GM19463 (cell line): ENCODE measurements around the gene CLCNKA.
"Not testable (repeated sequence)": the region's sequence is repeated elsewhere in the genome, so short reads cannot be mapped to it uniquely, and the experiment has no call there.

ENCODE experiments used
- ATAC-seq: cut with Tn5 transposase; IDR thresholded peaks from one replicate; pipeline ENCODE4 v1.9.1; 2021; ENCODE audit warnings: mild to moderate bottlenecking, moderate library complexity; ENCODE audit not compliant: unreplicated experiment

CLCNKA gene

DNA sequence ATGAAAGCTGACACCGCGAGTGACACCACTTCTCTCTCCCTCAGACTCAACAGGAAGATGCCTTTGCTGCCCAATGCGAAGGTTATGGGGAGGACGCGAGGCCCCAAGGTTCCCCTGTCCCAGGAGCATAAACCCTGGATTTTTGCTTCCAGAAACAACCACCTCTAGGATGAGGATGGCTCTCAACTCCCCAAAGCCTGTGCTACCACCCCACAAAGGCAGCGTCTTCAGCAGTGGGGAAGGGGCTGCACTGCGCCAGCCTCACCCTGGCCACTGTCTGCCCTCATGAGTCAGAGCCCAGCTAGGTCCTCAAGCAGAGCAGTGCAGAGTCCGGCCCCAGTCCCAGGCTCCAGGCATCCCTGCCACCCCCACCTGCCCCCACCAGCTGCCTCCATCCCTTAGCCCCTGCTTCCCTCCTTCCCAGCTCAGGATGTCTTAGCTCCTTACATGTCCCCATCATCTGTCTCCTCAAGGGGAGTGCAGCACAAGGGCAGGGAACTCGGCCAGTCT lies 24.7 kb upstream of the CLCNKA start:
- no peak for ATAC-seq

DNA sequence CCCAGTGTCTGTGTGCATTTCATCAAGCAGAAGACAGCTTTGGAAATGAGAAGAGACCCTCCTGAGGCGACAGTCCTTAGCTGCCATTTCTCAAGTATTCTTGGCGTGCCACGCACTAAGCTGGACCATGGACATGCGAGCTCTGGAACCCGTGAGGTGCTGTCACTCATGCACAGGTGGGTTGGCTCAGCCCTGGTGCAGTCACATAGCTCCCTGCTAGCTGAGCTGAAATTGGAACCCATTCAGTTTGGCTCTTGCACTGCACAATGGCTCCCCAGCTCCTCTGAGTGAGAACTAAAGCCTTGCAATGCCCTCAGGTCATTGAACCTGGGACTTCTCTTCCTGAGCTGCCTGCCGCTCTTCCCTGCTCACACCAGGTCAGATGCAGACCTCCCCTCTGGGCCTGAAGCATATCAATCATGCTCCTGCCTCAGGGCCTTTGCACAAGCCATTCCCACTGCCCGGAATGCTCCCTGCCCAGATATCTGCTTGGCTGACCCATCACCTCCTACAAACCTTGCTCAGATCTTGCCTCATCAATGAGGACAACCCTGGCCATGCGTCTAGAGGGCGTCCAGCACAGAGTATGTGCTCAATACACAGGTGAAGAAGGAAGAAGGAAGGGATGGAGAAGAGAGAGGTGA lies 24.1 kb upstream of the CLCNKA start:
- no peak for ATAC-seq

DNA sequence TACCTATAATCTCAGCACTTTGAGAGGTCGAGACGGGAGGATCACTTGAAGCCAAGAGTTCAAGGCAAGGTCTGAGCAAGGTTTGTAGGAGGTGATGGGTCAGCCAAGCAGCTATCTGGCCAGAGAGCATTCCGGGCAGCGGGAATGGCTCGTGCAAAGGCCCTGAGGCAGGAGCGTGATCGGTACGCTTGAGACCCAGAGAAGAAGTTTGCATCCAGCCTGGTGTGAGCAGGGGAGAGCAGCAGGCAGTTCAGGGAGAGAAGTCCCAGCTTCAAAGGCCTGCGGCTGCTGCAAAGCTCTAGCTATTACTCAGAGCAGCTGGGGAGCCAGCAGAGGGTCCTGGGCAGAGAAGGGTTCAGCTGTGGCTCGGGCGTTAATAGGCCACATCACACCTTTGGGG lies 22.9 kb upstream of the CLCNKA start:
- no peak for ATAC-seq

DNA sequence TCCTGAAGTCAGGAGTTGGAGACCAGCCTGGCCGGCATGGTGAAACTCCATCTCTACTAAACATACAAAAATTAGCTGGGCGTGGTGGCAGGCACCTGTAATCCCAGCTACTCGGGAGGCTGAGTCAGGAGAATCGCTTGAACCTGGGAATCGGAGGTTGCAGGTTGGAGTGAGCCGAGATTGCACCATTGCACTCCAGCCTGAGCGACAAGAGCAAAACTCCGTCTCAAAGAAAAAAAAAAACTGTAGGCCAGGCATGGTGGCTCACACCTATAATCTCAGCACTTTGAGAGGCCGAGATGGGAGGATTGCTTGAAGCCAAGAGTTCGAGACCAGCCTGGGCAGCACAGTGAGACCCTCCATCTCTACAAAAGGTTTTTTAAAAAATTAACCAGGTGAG lies 20.6 kb upstream of the CLCNKA start:
- ATAC-seq: not testable (repeated sequence)

DNA sequence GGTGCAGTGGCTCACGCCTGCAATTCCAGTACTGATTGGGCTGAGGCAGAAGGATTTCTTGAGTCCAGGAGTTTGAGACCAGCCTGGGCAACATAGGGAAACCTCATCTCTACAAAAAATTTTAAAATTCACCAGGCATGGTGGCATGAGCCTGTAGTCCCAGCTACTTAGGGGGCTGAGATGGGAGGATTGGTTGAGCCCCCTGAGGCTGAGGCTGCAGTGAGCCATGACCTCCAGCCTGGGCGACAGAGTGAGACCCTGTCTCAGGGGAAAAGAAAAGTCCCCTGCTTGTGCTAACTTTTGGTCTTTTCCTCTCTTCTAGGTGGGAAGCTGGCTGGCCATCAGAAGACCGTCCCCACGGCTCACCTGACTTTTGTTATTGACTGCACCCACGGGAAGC lies 16.2 kb upstream of the CLCNKA start:
- ATAC-seq: no peak

DNA sequence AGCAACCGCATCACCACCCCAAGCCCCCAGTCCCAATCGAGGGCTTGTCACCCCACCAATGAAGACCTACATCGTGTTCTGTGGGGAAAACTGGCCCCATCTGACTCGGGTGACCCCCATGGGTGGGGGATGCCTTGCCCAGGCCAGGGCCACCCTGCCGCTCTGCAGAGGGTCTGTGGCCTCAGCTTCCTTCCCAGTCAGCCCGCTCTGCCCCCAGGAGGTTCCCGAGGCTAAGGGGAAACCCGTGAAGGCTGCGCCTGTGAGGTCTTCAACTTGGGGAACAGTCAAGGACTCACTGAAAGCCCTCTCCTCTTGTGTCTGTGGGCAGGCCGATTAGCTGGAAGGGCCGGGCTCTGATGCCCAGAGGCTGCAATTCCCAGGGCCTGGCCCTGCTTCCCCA lies 15.8 kb upstream of the CLCNKA start:
- ATAC-seq: no peak

DNA sequence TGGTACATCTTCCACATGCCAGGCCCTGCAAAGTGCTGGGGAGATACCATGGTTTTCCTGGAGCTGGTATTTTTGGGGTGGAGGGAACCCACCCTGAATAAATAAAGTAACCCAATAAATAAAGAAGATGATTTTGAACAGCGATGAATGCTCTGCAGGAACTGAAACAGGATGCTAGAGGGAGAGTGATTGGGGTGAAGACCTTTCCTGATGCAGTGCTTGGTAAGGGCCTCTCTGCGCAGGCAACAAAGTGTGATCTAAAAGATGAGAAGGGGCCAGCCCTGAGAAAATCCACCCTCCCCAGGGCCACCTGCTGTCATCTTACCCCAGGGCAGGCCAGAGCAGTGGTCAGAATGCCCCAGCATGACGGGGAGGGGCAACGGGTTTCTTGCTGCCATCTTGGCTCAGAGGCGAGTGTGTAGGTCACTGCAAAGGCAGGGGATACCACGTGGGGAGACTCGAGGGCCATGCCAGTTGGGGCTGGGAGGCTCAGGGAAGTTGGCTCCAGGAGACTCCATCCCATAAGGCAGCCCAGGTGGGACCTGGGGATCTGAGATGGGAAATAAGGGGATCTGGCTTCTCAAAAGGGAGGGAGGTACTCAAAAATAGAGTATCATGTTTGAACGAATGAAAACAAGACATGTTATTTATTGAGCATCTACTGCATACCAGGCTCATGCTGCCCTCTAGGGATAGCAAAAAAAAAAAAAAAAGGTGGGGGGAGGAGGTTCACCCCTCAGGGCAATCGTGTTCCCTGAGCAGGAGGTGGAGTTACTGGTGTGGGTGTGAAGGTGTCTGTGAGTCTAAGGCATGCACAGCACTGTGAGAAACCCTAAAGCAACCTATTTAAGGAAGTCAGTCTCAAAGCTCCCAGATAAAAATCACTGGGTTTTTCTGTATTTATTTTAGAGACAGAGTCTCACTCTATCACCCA lies 15.0 kb upstream of the CLCNKA start:
- no peak for ATAC-seq

DNA sequence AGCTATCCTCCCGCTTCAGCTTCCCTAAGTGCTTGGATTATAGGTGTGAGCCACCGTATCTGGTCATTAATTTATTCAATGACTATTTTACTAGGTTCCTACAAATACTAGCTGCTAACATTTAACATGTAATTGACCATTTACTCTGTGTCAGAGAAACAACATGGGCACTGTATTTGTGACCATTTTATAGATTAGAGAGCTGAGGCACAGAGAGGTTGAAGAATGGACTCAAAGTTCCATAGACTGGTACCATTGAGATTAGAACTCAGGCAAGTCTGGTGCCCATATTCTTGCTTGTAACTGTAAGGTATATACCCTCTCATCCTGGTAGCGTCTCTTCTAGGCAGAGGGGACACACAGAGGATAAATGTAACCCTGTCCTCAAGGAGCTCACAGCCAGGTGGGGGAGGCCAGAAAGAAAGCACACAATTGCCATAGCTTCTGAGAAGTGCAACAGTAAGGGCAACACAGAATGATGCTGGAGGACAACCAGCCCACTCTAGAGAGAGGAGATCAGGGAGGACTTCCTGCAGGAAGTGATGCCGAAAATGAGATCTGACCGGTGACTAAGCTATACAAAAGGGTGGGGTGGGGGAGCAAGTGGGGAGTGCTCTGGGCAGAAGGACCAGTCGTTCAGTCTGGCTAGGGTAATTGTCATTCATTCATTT lies 14.0 kb upstream of the CLCNKA start:
- ATAC-seq: no peak

DNA sequence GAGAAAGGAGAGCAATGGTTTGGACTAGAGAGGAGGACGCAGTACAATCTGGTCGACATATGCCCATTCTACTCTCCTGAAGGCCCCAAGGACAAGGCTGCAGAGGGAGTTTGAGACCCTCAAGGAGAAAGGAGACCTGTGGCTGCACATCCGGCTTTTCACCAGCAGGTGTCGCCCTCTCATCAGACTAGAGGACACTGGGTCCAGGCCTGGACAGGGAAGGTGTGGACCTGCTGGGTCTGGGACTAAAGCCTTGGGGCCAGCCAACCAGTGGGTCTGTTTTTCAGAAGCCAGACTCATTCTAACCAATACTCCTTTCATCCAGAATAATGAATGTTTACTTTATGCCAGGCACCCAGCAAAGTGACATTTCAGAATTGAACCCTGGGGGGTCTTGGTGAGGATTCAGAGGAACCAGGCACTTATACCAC lies 12.8 kb upstream of the CLCNKA start:
- ATAC-seq: no peak

DNA sequence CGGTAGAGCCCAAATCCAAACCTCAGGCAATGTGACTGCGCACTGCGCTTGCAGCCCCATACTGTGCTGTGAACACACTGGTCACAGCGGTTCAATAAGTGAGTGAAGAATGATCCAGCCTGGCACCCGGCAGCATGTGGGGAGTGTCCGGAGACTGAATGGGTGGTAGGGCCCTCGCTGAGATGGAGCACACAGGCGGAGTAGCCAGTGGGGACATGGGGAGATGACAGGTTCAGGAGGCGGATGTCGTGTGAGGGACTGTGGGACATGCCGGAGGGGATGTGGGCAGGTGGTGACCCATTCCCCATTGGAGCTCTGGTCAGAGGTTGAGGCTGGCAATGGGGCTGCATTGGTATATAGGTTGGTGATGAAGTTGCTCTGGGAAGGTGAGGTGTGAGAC lies 12.2 kb upstream of the CLCNKA start:
- ATAC-seq: no peak

DNA sequence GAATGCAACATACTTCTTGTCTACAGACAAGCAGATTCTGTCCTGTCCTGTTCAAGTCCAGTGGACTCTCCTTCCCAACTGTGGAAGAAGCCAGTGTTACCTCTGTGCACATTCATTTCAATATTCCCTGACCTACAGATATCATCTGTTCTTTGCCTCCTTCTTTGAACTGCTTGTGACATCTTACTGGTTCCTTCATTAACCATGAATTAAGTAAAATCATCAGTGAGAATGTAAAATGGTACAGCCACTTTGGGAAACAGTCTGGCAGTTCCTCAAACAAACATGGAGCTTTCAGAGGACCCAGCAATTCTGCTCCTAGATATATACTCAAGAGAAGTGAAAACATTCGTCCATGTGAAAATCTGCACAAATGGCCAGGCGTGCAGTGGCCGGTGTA lies 11.0 kb upstream of the CLCNKA start:
- ATAC-seq: no peak

DNA sequence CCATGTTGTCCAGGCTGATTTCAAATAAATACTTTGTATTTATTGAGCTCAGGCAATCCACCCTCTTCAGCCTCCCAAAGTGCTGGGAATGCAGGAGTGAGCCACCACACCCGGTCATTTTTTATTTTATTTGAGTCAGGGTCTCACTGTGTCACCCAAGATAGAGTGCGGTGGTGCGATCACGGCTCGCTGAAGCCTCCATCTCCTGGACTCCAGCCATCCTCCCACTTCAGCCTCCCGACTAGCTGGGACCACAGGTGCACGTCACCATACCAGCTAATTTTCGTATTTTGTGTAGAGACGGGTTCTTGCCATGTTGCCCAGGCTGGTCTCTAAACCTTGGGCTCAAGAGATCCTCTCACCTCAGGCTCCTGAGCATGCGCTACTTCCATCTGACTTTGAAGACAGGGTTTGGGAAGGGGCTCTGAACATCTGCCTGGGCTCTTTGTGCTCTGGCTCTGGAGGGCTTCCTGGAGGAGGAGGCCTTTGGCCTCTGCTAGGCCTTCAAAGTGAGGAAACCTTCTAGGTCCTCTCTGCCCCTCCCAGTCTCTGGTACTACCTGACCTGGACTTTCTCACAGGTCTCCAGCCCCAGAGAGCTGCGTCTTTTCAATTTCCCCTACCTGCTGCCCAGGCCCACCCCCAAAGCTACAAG lies 9.8 kb upstream of the CLCNKA start:
- no peak for ATAC-seq

DNA sequence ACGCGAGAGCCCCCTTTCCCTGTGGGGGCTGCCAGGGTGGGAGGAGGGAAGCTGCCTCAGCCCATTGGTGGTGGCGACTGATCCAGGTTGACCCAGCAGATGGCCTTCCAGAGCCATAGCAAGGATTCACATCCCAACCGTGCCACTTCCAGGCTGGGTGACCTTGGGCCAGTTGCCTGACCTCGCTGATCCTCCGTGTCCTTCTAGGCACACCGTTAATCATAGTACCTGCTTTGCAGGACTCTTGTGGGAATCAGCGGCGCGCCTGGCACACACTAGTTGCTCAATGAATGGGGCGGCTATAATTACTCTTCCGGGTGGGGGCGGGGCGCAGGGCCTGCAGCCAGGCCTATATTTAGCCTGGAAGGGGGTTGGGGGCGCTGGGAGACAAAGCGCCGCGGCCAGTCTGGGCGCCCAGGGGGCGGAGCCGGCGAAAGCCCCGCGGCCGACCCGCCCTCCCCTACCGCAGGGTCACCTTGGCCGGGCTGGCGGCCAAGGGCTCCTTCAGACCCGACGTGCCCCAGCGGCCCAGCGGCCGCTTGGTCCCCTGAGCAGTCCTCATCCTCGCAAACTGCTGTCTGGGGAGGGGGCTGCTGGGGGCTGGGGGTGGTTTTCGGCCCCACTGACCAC lies 9.1 kb upstream of the CLCNKA start:
- peak; percentile 36 for ATAC-seq

DNA sequence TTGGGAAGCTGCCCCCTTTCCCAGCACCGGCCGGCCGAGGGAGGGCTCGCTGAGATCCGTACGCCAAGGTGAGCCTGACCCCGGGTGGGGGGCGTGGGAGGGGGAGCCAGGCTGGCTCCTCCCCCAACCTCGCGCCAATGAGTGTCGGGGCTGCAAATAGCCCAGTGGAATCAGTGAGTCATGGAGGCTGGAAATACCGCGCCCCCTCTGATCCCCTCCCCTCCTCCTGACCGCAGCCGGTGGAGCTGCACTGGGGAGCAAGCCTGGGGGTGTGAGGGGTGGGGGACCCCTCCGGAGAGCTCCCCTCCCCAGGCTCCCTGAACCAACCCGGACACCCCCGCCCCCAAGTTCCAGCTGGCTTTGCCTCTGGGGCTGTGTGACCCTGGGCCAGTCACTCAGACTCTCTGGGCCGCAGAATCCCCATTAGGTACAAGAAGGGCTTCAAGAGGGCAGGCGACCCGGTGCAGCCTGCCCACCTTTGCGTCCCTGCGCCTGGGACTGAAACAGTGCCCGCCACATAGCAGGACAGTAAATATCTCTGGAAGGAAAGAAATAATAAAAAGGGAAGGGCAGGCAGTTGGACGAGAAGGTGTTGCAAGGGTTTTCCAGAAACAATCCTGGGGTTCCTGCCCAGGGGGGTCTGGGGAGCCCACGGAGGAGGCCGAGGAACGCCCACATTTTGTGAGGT lies 8.5 kb upstream of the CLCNKA start:
- ATAC-seq: peak; percentile 48

DNA sequence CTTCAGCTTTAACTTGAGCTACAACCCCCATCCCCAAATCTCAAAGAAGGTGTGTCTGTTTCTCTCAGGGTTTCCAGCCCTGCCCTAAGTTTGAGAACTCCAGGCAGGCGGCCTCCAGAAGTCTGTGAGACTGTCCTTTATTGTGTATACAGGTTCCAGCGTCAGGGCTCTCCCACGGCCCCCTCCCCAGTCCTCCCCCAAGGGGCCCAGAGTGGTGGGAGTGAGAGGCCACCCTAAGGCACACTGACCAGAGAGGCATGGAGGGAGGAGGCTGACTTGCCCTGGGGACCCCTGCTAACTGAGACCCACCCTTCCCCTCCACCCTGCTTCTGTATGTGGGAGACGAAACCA lies 8.0 kb upstream of the CLCNKA start:
- ATAC-seq: no peak

DNA sequence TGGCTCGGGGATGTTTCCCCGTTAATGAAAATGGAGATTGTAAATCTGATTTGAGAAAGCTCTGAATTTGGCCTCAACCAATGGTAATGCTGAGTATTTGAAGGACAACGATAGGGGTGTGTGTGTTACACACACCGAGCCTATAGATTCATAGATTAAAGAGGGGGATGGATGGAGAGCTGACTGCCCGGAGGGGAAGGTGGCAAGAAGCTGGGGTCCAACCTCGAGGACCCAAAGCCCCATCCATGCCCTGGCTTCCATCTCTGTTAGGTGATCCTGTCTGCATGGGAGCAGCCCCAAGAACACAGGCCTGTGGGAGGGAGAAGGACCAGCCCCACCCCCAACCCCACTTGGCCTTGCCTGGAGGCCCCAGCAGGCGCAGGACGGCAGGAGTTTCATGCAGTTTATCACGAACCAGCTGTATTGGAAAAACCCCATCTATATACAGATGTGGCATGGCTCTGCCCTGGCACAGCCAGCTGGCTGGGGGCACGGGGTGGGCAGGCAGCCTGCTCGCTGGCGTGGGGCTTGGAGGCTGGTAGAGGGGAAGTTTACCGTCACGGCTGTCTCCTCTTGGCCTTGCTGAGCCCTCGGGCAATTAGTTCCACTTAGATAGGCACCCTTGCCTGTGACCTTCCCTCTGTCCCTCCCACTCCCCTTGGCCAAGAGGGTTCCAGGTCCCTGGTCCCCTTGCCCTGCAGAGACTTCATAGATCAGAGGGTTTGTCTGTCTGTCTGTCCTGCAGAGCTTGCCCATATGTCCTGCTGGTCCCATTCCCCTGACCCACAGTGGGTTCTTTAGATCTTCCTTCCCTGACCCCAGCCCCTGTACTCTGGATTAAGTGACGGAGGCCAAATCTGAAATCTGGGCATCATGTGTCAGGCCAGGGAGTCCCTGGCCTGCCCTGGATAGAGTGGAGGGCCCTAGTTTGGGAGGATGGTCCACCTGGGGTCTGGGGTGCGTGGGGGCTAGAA lies 7.0 kb upstream of the CLCNKA start:
- ATAC-seq: no peak

DNA sequence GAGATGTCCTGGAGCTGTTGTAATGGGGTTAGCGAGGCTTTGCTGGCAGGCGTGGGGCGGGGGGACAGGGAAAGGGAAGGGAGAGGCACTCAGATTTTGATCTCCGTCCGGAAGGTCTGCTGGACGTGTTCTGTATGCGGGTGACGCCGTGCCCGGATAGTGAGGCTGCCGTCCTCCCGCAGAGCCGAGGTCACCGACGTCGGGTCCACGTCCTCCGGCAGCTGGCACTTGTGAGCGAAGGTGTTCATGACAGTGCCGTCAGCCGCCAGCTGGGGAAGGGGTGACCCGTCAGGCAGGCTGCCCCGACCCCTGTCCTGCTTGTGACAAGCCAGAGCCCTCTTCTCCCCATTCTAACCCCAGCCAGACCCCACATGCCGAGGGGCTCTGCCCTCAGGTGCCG lies 6.3 kb upstream of the CLCNKA start:
- ATAC-seq: no peak

DNA sequence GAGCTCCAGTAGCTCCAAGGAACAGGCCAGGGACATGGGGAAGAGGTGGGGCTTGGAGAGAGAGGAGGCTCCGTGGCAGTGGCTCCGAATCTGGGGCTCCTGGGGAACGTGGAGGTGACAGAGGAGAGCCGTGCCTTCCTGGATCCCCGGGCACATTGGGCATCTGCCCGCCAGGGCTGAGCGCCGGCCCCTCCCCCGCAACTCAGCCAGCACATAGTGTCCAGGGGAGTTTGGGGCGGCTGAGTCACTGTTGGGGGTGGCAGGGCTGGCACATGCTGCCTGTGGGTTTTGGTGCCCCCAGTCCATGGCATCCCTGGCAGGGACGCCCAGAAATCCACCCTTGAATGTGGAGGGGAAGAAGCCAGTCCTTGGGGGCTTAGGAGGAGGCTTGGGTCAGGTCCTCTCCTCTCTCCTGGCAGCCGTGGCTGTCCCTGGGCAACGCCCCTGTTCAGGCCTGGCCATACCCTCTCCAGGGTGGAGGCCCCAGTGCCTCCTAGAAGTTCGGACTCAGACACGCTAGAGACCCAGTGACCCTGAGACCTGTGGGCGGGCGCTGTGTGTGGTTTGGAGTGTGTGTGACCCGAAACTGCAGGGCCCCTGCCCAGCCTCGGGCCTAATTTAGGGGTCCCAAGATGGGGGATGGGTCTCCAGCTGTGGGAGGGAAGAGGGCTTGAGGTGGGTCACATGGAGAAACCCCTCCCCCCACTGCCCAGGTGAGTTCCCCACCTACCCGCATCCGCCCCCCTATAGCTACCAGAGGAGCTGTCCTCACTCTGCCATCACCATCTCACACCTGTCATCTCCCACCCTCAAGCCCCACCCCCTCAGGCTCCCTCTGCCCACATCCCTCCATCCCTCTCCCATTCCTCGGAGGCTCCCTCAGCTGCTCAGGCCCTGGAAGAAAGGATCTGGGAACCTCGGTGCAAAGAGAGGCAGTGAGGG lies 5.6 kb upstream of the CLCNKA start:
- ATAC-seq: no peak
